GM06990 (cell line): Measurements from ENCODE around the gene MT1B.

Experiments used
- DNase-seq: peaks from one replicate; pipeline ENCODE4 v3.0.0-alpha.2; 2011; ENCODE audit not compliant: insufficient read length; ENCODE audit errors: extremely low read depth
- H3K27me3 ChIP-seq: replicated peaks from 2 replicates; pipeline ENCODE4 v1.6.0; 2011; ENCODE audit warnings: low read length; ENCODE audit not compliant: control insufficient read depth, insufficient read depth
- H3K36me3 ChIP-seq: 2 replicates; pipeline ENCODE4 v1.5.1; 2011; ENCODE audit warnings: low read length; ENCODE audit not compliant: control insufficient read depth, insufficient read depth
- H3K4me3 ChIP-seq: replicated peaks from 2 replicates; pipeline ENCODE4 v1.5.1; 2011; ENCODE audit warnings: low read depth, mild to moderate bottlenecking, control low read depth, low read length
- CTCF ChIP-seq: IDR thresholded peaks from 2 replicates; pipeline ENCODE4 v1.5.1; 2011; ENCODE audit warnings: low read length, control low read depth, mild to moderate bottlenecking, inconsistent platforms; ENCODE audit not compliant: insufficient read depth, poor library complexity, severe bottlenecking

The MT1B gene

GRCh38 chr16:56651586-56651985 is at the start of gene MT1B:
Gene MT1B, plus strand, starts transcription at chr16:56651886. Its CDS starts 68 bp downstream, at chr16:56651954.
- no peaks in the 10 kb centered on the region for H3K36me3 ChIP-seq
- H3K4me3 ChIP-seq, result no peak within 1 kb of the TSS
- no peak for TF ChIP-seq CTCF
- peaks cover 5% of the 10 kb centered on the region for H3K27me3 ChIP-seq
- DNase-seq, result no peak

GRCh38 chr16:56603589-56603988 is 48.1 kb upstream of the MT1B start:
- Histone ChIP-seq H3K4me3 (no peak overlapping the region), H3K27me3 (no peaks in the 10 kb centered on the region), H3K36me3 (no peaks in the 10 kb centered on the region)
- no peak for DNase-seq
- peak; percentile 27 for TF ChIP-seq CTCF

GRCh38 chr16:56604966-56605365 is 46.7 kb upstream of the MT1B start:
- no peaks in the 10 kb centered on the region for H3K36me3 ChIP-seq
- DNase-seq, result no peak
- TF ChIP-seq CTCF, result no peak
- no peaks in the 10 kb centered on the region for H3K27me3 ChIP-seq
- H3K4me3 ChIP-seq, result no peak overlapping the region

- Histone ChIP-seq H3K27me3 (no peaks in the 10 kb centered on the region), H3K36me3 (no peaks in the 10 kb centered on the region), H3K4me3 (no peak overlapping the region)
- no peak for TF ChIP-seq CTCF
- DNase-seq, result no peak
These were observed 46.2 kb upstream of the MT1B start for GRCh38 chr16:56605475-56605874.

GRCh38 chr16:56606071-56606475 is 45.6 kb upstream of the MT1B start:
- no peak for TF ChIP-seq CTCF
- H3K4me3 ChIP-seq, result no peak overlapping the region
- H3K36me3 ChIP-seq, result no peaks in the 10 kb centered on the region
- DNase-seq, result no peak
- H3K27me3 ChIP-seq, result no peaks in the 10 kb centered on the region

- DNase-seq, result no peak
- Histone ChIP-seq H3K4me3 (no peak overlapping the region), H3K27me3 (no peaks in the 10 kb centered on the region), H3K36me3 (no peaks in the 10 kb centered on the region)
- no peak for TF ChIP-seq CTCF
These were observed 45.1 kb upstream of the MT1B start for GRCh38 chr16:56606476-56607108.
